K562 (cell line): Measurements from ENCODE around the gene EIF5. TPM values are rescaled to one million over a fixed set of nuclear protein-coding genes. Genes with fewer than 3 reads are reported as not detected.

Source experiments
- HDAC8 ChIP-seq: fragments of 450-650 bp; IDR thresholded peaks from 2 replicates; pipeline ENCODE4 v1.6.1; 2016; ENCODE audit warnings: mild to moderate bottlenecking, missing genetic modification characterization, moderate library complexity, missing compliant biosample characterization
- KAT2B ChIP-seq: IDR thresholded peaks from one replicate; pipeline ENCODE4 v1.6.1; 2012; ENCODE audit warnings: low read depth, mild to moderate bottlenecking, control low read depth, inconsistent platforms, low read length, moderate library complexity
- PTBP1 ChIP-seq: fragments of 200-400 bp; formaldehyde crosslinking; IDR thresholded peaks from 2 replicates; pipeline ENCODE4 v1.6.1; 2017; ENCODE audit warnings: low read depth, low read length
- RBM14 ChIP-seq: fragments of 200-400 bp; formaldehyde crosslinking; IDR thresholded peaks from 2 replicates; pipeline ENCODE4 v1.6.1; 2018; ENCODE audit warnings: low read depth, mild to moderate bottlenecking, low read length, moderate library complexity, borderline replicate concordance; ENCODE audit not compliant: insufficient read depth
- SAFB2 ChIP-seq: fragments of 200-400 bp; formaldehyde crosslinking; IDR thresholded peaks from 2 replicates; pipeline ENCODE4 v1.6.1; 2018; ENCODE audit warnings: borderline replicate concordance, low read length, low read depth, moderate library complexity; ENCODE audit not compliant: severe bottlenecking
- ZNF609 ChIP-seq: sonication (generic); formaldehyde crosslinking; IDR thresholded peaks from 2 replicates; pipeline ENCODE4 v1.8.1; 2023; ENCODE audit warnings: missing genetic modification reagents, mild to moderate bottlenecking, borderline replicate concordance
- polyA plus RNA-seq, 8 experiments: library from polyadenylated mRNA; depleted of rRNA in 4 of 8; stranded (reverse) in 5 of 8; unstranded in 3 of 8; fragments of >200 nt; fragmentation: Nextera tagmentation in 2 of 8; fragmentation: Illumina TruSeq in 1 of 8; extraction: Ambion mirVana in 2 of 8; extraction: Trizol in 1 of 8; gene quantifications; 2 replicates each; pipeline versions ENCODE4 v1.2.1 to v1.2.3, GENCODE V29; 2011 to 2014; ENCODE audit warnings: inconsistent platforms in 1 of 8, missing spikeins in 1 of 8
- total RNA-seq, 7 experiments: library from RNA; depleted of rRNA in 6 of 7; stranded (reverse); fragments of >200 nt in 6 of 7; fragmentation: Illumina TruSeq in 2 of 7; extraction: Trizol in 2 of 7; gene quantifications; 2 replicates each; pipeline versions ENCODE4 v1.2.1 to v1.2.3, GENCODE V29; 2011 to 2021; ENCODE audit warnings: low replicate concordance in 1 of 7
- TF ChIP-seq, protein P1 (sequence below): fragments of 450-650 bp; IDR thresholded peaks from 2 replicates; pipeline ENCODE4 v1.6.1; 2016; ENCODE audit warnings: low read depth
- TF ChIP-seq, protein P2 (sequence below): IDR thresholded peaks from 2 replicates; pipeline ENCODE4 v1.6.1; 2011; ENCODE audit warnings: borderline replicate concordance, low read depth, mild to moderate bottlenecking, moderate library complexity, low read length; ENCODE audit not compliant: insufficient read depth, poor library complexity, severe bottlenecking
- TF ChIP-seq, protein P3 (sequence below): fragments of 250-450 bp; sonication (Bioruptor Pico); IDR thresholded peaks from 2 replicates; pipeline ENCODE4 v1.8.0; 2021; ENCODE audit warnings: borderline replicate concordance, mild to moderate bottlenecking, moderate library complexity; ENCODE audit not compliant: poor library complexity, severe bottlenecking

Gene EIF5
- total and polyA plus RNA-seq, 9 of the 15 experiments (the other 6 are each of a cell fraction or from before 2014, with no cell fraction given): 92.7 to 442 (median 190) TPM

GRCh38 chr14:103372552-103373304 lies 38.7 kb downstream of the EIF5 start (continued):
- TF ChIP-seq HDAC8 (tag) (no peak), PTBP1 (no peak), RBM14 (no peak), ZNF609 (CRISPR knock-in tag) (no peak), KAT2B (no peak), SAFB2 (no peak)
- TF ChIP-seq, protein P1, sequence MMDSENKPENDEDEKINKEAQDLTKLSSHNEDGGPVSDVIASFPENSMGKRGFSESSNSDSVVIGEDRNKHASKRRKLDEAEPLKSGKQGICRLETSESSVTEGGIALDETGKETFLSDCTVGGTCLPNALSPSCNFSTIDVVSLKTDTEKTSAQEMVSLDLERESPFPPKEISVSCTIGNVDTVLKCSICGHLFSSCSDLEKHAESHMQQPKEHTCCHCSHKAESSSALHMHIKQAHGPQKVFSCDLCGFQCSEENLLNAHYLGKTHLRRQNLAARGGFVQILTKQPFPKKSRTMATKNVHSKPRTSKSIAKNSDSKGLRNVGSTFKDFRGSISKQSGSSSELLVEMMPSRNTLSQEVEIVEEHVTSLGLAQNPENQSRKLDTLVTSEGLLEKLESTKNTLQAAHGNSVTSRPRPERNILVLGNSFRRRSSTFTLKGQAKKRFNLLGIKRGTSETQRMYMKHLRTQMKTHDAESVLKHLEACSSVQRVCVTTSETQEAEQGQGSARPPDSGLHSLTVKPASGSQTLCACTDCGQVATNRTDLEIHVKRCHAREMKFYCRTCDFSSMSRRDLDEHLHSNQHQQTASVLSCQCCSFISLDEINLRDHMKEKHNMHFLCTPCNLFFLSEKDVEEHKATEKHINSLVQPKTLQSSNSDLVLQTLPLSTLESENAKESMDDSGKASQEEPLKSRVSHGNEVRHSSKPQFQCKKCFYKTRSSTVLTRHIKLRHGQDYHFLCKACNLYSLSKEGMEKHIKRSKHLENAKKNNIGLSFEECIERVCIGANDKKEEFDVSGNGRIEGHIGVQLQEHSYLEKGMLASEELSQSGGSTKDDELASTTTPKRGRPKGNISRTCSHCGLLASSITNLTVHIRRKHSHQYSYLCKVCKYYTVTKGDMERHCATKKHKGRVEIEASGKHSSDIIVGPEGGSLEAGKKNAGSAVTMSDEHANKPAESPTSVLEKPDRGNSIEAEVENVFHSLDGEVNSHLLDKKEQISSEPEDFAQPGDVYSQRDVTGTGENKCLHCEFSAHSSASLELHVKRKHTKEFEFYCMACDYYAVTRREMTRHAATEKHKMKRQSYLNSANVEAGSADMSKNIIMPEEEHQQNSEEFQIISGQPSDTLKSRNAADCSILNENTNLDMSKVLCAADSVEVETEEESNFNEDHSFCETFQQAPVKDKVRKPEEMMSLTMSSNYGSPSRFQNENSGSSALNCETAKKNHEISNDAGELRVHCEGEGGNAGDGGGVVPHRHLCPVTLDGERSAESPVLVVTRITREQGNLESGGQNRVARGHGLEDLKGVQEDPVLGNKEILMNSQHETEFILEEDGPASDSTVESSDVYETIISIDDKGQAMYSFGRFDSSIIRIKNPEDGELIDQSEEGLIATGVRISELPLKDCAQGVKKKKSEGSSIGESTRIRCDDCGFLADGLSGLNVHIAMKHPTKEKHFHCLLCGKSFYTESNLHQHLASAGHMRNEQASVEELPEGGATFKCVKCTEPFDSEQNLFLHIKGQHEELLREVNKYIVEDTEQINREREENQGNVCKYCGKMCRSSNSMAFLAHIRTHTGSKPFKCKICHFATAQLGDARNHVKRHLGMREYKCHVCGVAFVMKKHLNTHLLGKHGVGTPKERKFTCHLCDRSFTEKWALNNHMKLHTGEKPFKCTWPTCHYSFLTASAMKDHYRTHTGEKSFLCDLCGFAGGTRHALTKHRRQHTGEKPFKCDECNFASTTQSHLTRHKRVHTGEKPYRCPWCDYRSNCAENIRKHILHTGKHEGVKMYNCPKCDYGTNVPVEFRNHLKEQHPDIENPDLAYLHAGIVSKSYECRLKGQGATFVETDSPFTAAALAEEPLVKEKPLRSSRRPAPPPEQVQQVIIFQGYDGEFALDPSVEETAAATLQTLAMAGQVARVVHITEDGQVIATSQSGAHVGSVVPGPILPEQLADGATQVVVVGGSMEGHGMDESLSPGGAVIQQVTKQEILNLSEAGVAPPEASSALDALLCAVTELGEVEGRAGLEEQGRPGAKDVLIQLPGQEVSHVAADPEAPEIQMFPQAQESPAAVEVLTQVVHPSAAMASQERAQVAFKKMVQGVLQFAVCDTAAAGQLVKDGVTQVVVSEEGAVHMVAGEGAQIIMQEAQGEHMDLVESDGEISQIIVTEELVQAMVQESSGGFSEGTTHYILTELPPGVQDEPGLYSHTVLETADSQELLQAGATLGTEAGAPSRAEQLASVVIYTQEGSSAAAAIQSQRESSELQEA: no peak
- TF ChIP-seq, protein P2, sequence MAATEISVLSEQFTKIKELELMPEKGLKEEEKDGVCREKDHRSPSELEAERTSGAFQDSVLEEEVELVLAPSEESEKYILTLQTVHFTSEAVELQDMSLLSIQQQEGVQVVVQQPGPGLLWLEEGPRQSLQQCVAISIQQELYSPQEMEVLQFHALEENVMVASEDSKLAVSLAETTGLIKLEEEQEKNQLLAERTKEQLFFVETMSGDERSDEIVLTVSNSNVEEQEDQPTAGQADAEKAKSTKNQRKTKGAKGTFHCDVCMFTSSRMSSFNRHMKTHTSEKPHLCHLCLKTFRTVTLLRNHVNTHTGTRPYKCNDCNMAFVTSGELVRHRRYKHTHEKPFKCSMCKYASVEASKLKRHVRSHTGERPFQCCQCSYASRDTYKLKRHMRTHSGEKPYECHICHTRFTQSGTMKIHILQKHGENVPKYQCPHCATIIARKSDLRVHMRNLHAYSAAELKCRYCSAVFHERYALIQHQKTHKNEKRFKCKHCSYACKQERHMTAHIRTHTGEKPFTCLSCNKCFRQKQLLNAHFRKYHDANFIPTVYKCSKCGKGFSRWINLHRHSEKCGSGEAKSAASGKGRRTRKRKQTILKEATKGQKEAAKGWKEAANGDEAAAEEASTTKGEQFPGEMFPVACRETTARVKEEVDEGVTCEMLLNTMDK: no peak
- TF ChIP-seq, protein P3, sequence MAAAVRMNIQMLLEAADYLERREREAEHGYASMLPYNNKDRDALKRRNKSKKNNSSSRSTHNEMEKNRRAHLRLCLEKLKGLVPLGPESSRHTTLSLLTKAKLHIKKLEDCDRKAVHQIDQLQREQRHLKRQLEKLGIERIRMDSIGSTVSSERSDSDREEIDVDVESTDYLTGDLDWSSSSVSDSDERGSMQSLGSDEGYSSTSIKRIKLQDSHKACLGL (CRISPR knock-in tag): no peak
